IMR-90 (cell line): ENCODE results near the gene PRR19.

Experiments used
- CEBPB ChIP-seq: IDR thresholded peaks from 2 replicates; pipeline ENCODE4 v1.6.1; 2012; ENCODE audit warnings: low read depth, low read length, improper control_type of control experiment
- CHD1 ChIP-seq: IDR thresholded peaks from 2 replicates; pipeline ENCODE4 v1.6.1; 2012; ENCODE audit warnings: low read depth, low read length, improper control_type of control experiment
- MAZ ChIP-seq: IDR thresholded peaks from 2 replicates; pipeline ENCODE4 v1.6.1; 2012; ENCODE audit warnings: low read depth, mild to moderate bottlenecking, low read length, improper control_type of control experiment, moderate library complexity, borderline replicate concordance
- NFE2L2 ChIP-seq: fragments of 150-350 bp; IDR thresholded peaks from 2 replicates; pipeline ENCODE4 v1.6.1; 2016; ENCODE audit warnings: low read depth, mild to moderate bottlenecking, low read length
- POLR2A ChIP-seq: IDR thresholded peaks from 2 replicates; pipeline ENCODE4 v1.6.1; 2012; ENCODE audit warnings: mild to moderate bottlenecking, low read depth, low read length
- RAD21 ChIP-seq: IDR thresholded peaks from 2 replicates; pipeline ENCODE4 v1.6.1; 2012; ENCODE audit warnings: low read length, improper control_type of control experiment
- RFX5 ChIP-seq: IDR thresholded peaks from 2 replicates; pipeline ENCODE4 v1.8.0; 2012; ENCODE audit warnings: low read depth, mild to moderate bottlenecking, low read length, moderate library complexity
- SMC3 ChIP-seq: fragments of 150-350 bp; IDR thresholded peaks from 2 replicates; pipeline ENCODE4 v1.6.1; 2016; ENCODE audit warnings: low read depth, mild to moderate bottlenecking, antibody characterized with exemption, low read length, moderate library complexity
- TF ChIP-seq, protein P1 (sequence below): conservative IDR thresholded peaks from 2 replicates; pipeline ENCODE4 v1.5.1; 2012; ENCODE audit warnings: mild to moderate bottlenecking, low read depth, low read length, improper control_type of control experiment
- TF ChIP-seq, protein P2 (sequence below): fragments of 150-350 bp; IDR thresholded peaks from 2 replicates; pipeline ENCODE4 v1.6.1; 2016; ENCODE audit warnings: low read depth, mild to moderate bottlenecking, low read length, moderate library complexity, borderline replicate concordance
- TF ChIP-seq, protein P3 (sequence below): fragments of 150-350 bp; IDR thresholded peaks from 2 replicates; pipeline ENCODE4 v1.6.1; 2017; ENCODE audit warnings: mild to moderate bottlenecking, antibody characterized with exemption, low read length, low read depth

DNA sequence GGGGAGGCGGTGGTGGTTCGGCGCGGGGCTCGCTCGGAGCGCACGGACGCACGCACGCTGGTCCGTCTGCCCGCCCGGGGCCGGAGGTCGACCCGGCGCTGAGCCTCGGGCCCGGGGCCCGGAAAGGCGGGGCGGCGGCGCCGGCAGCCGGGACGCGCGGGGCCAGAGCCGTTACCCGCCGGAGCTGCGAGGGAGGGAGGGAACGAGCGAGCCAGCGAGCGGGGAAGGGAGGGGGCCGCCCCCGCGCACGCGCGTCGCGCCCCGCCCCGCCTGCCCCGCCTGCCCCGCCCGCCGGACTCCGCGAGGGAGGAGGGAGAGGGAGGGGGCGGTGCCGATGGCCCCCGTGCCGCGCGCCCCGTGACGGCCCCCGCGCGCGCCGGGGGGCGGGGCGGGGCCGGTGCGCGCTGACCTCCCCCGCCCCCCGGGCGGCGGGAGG is 17.8 kb upstream of the PRR19 start:
- TF ChIP-seq, protein P1, sequence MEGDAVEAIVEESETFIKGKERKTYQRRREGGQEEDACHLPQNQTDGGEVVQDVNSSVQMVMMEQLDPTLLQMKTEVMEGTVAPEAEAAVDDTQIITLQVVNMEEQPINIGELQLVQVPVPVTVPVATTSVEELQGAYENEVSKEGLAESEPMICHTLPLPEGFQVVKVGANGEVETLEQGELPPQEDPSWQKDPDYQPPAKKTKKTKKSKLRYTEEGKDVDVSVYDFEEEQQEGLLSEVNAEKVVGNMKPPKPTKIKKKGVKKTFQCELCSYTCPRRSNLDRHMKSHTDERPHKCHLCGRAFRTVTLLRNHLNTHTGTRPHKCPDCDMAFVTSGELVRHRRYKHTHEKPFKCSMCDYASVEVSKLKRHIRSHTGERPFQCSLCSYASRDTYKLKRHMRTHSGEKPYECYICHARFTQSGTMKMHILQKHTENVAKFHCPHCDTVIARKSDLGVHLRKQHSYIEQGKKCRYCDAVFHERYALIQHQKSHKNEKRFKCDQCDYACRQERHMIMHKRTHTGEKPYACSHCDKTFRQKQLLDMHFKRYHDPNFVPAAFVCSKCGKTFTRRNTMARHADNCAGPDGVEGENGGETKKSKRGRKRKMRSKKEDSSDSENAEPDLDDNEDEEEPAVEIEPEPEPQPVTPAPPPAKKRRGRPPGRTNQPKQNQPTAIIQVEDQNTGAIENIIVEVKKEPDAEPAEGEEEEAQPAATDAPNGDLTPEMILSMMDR, result no peak
- TF ChIP-seq RFX5 (no peak), RAD21 (no peak), POLR2A (peak; percentile 65), SMC3 (no peak), NFE2L2 (no peak), CEBPB (no peak), CHD1 (no peak), MAZ (peak; percentile 98)
- TF ChIP-seq, protein P2, sequence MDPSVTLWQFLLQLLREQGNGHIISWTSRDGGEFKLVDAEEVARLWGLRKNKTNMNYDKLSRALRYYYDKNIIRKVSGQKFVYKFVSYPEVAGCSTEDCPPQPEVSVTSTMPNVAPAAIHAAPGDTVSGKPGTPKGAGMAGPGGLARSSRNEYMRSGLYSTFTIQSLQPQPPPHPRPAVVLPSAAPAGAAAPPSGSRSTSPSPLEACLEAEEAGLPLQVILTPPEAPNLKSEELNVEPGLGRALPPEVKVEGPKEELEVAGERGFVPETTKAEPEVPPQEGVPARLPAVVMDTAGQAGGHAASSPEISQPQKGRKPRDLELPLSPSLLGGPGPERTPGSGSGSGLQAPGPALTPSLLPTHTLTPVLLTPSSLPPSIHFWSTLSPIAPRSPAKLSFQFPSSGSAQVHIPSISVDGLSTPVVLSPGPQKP, result no peak
- TF ChIP-seq, protein P3, sequence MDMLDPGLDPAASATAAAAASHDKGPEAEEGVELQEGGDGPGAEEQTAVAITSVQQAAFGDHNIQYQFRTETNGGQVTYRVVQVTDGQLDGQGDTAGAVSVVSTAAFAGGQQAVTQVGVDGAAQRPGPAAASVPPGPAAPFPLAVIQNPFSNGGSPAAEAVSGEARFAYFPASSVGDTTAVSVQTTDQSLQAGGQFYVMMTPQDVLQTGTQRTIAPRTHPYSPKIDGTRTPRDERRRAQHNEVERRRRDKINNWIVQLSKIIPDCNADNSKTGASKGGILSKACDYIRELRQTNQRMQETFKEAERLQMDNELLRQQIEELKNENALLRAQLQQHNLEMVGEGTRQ, result peak; percentile 72; the same call in 1 of the 2 replicates
